ENCODE data around the gene GJD2. TPM values are rescaled to one million over a fixed set of nuclear protein-coding genes. Genes with fewer than 3 reads are reported as not detected.

GJD2 gene
- total RNA-seq, 1 donor from 2014 or later: not detected

- Mint-ChIP-seq H3K9me3 (no peaks in the 10 kb centered on the region), H3K27ac (no peak overlapping the region), H3K36me3 (no peaks in the 10 kb centered on the region), H3K27me3 (ENCODE audit: low read depth) (peaks cover 2% of the 10 kb centered on the region), H3K4me3 (no peak overlapping the region), H3K4me1 (no peaks in the 10 kb centered on the region)
- no peak for DNase-seq (ENCODE audit: low spot score in 2 of 2, unreplicated experiment in 2 of 2)
- no peak for TF ChIP-seq CTCF (IDR thresholded peaks at IDR 0.05; ENCODE audit: unreplicated experiment)
Observed at GRCh38 chr15:34769711-34770110, 14.9 kb upstream of the GJD2 start.

GRCh38 chr15:34768530-34768929 lies 13.7 kb upstream of the GJD2 start:
- Mint-ChIP-seq H3K27me3 (ENCODE audit: low read depth) (peaks cover 2% of the 10 kb centered on the region), H3K27ac (no peak overlapping the region), H3K9me3 (no peaks in the 10 kb centered on the region), H3K4me1 (no peaks in the 10 kb centered on the region), H3K36me3 (no peaks in the 10 kb centered on the region), H3K4me3 (no peak overlapping the region)
- no peak for TF ChIP-seq CTCF (IDR thresholded peaks at IDR 0.05; ENCODE audit: unreplicated experiment)
- DNase-seq (ENCODE audit: low spot score in 2 of 2, unreplicated experiment in 2 of 2): no peak

- TF ChIP-seq CTCF (IDR thresholded peaks at IDR 0.05; ENCODE audit: unreplicated experiment): no peak
- no peak overlapping the region for H3K4me3 Mint-ChIP-seq
- H3K27ac Mint-ChIP-seq: no peak overlapping the region
Observed at GRCh38 chr15:34765741-34766140, 10.9 kb upstream of the GJD2 start.

GRCh38 chr15:34760909-34761308 lies 6.1 kb upstream of the GJD2 start:
- Mint-ChIP-seq H3K4me1 (no peaks in the 10 kb centered on the region), H3K27me3 (ENCODE audit: low read depth) (peaks cover 45% of the 10 kb centered on the region), H3K4me3 (no peak overlapping the region), H3K27ac (no peak overlapping the region), H3K9me3 (no peaks in the 10 kb centered on the region), H3K36me3 (no peaks in the 10 kb centered on the region)
- no peak for DNase-seq (ENCODE audit: low spot score in 2 of 2, unreplicated experiment in 2 of 2)
- TF ChIP-seq CTCF (IDR thresholded peaks at IDR 0.05; ENCODE audit: unreplicated experiment): no peak

More at GRCh38 chr15:34765741-34766140, 10.9 kb upstream of the GJD2 start:
- Mint-ChIP-seq H3K9me3 (no peaks in the 10 kb centered on the region), H3K4me1 (no peaks in the 10 kb centered on the region), H3K27me3 (ENCODE audit: low read depth) (peaks cover 5% of the 10 kb centered on the region), H3K36me3 (no peaks in the 10 kb centered on the region)
- DNase-seq (ENCODE audit: low spot score in 2 of 2, unreplicated experiment in 2 of 2): no peak

GRCh38 chr15:34759992-34760391 lies 5.2 kb upstream of the GJD2 start:
- Mint-ChIP-seq H3K27ac (no peak overlapping the region), H3K9me3 (no peaks in the 10 kb centered on the region), H3K4me3 (no peak overlapping the region), H3K36me3 (no peaks in the 10 kb centered on the region), H3K27me3 (ENCODE audit: low read depth) (peaks cover 54% of the 10 kb centered on the region), H3K4me1 (peaks cover 4% of the 10 kb centered on the region)
- no peak for TF ChIP-seq CTCF (IDR thresholded peaks at IDR 0.05; ENCODE audit: unreplicated experiment)
- DNase-seq (ENCODE audit: low spot score in 2 of 2, unreplicated experiment in 2 of 2): no peak

- Mint-ChIP-seq H3K36me3 (no peaks in the 10 kb centered on the region), H3K4me1 (peaks cover 4% of the 10 kb centered on the region), H3K27me3 (ENCODE audit: low read depth) (peaks cover 59% of the 10 kb centered on the region), H3K9me3 (no peaks in the 10 kb centered on the region), H3K27ac (no peak overlapping the region), H3K4me3 (no peak overlapping the region)
- no peak for TF ChIP-seq CTCF (IDR thresholded peaks at IDR 0.05; ENCODE audit: unreplicated experiment)
- no peak for DNase-seq (ENCODE audit: low spot score in 2 of 2, unreplicated experiment in 2 of 2)
Observed at GRCh38 chr15:34759347-34759746, 4.5 kb upstream of the GJD2 start.

All from mesothelial cell of epicardium (in vitro differentiated cells).